HG03432 (cell line): ENCODE data around the gene TBX15.
A peak's percentile ranks its signal among the peaks of the same experiment; 100 is the strongest.

ENCODE experiments used
- ATAC-seq: cut with Tn5 transposase; IDR thresholded peaks from one replicate; pipeline ENCODE4 v1.9.1; 2021; ENCODE audit warnings: mild to moderate bottlenecking, moderate library complexity; ENCODE audit not compliant: unreplicated experiment

Gene TBX15

DNA sequence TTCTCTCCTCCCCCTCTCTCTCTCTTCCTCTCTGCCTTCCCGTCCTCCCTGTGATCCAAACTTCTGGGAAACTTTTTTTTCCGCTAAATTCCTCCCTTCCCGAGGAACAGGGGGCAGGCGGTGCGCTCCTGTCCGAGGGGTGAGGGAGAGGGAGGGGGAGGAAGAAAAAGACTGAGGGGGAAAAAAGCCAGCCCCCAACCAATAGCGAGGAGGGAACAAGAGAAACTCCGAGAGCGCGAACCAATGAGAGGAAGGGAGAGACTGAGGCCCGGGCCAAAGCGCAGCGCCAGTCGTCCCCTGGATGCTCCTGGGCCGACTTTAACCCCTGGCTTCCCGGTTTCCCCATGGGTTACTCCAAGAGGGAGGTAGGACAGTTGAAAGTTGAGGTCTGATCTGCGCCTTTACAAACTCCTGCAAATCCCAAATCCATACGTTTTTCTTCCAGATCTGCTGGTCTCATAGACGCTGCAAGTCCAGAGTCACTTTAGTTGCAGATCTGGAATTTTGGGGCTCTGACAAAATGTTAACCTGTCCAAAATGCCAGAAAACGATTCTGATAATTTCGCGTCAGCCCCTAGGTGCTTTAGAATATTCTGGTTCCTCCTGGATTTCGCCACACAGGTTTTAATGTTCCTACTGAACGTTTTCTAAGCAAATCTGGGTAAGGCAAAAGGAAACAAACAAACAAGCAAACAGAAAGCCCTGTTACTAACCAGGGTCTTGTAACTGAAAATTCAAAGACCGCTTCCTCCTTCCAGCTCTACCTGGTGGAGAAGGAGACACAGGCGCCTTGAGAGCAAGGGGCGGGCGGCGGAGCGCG, at the start of gene TBX15:
TSS of gene TBX15 (minus strand) at position 158 of the 820 bp plus-strand sequence. CDS start 548 bp downstream, outside the sequence.
- ATAC-seq = no peak

DNA sequence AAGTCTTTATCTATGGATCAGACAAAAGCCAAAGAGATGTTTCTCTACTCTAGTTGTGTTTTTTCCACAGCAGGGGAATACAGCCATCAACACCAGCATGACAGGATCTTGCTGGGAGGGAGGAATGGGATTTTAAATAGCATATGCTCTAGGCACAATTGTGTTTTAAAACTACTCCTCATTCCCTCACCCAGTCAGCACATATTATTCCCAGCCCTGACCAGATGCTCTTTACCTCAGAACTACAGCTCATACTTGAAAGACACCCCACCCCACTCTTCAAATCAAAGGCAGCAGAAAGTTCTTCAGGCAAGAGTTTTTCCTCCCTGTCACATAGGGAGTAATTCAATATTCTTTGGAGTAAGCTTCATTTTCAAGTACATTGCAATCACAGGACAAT, 46.2 kb upstream of the TBX15 start:
- ATAC-seq = no peak

DNA sequence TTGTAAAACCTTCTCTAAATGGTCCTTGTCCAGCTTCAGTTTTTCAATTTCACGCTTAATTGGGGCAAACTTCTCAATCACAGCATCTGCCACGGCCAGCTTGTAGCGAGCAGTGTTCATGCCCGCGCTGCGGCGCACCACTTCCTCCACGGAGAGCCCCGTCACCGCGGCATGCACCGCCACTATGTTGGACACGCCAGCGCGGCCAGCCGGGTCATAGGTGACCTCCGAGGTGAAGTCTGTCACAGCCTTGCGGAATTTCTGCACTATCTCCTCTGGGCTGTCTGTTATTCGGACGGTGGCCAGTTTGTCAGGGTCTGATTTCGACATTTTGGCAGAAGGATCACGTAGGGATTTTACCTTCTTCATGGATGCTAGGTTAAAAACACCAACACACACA, 44.8 kb upstream of the TBX15 start:
- ATAC-seq = no peak

DNA sequence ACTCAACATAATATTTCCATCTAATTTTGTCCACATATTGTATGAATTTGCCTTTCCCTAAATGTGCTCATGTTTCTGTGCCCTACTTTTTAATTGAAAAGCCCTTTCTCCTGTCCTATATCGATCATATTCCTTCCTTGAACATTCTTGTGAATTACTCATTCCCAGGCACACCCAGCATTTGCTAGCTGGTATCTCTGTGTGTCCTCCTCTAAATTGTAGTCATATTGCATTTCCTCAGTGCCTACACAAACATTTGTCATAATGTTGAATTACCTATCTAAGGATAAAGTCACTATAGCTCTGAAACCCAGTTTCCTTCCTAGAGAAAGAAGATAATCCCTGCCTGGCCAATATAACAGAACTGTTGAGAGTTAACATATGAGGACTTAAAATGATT, 39.6 kb upstream of the TBX15 start:
- no peak for ATAC-seq

DNA sequence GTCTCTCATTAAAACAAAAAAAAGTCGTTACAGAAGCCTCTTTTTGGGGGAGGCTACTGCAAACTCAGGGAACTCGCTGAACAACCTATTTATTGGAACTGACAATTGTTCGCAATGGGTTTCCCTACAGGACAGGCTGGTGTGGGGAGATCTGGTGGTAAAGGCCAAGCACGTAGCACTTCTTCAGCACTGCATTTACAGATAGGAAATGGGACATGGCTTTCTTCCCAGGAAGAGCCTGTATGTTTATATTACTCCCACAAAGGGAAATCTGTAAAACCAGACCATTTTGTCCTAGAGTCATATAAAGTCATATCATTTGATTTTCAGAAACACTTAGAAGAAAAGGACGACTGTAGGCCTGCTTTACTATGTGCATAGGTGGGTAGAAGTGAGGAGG, 38.8 kb upstream of the TBX15 start:
- no peak for ATAC-seq

DNA sequence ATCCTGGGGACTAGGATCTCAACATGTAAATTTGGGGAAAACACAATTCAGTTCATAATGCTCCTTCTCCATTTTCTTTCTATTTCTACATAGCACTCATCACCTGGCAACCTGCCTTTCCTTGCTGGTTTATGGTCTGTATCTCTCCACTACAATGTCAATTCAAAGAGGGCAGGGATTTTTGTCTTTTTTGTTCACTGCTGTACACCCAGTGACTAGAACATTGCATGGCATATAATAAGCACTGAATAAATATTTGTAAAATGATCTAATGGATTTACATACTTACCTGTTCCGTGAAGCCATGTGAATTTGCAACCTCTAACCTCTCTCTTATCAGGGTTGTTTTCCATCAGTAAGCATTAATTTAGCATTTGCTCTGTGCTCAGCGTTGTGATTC, 27.4 kb upstream of the TBX15 start:
- ATAC-seq = no peak

DNA sequence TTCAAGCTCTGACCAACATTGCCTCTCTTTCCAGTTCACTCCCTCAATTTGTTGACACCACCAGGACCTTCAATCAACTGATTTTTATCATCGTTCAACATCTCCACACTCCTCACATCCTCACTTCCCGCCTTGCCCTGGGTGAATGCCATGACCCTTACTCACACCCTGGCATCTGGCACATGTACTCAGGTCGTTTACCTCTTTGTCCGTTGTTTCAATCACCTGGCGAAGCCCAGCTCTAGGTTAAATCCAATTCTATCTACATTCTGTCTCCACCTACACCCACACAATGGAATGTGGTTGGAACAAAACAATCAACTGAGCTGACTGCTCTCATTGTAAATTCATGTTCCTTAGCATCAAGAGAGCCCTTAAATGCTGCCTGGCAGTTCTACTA, 24.2 kb upstream of the TBX15 start:
- ATAC-seq = no peak

DNA sequence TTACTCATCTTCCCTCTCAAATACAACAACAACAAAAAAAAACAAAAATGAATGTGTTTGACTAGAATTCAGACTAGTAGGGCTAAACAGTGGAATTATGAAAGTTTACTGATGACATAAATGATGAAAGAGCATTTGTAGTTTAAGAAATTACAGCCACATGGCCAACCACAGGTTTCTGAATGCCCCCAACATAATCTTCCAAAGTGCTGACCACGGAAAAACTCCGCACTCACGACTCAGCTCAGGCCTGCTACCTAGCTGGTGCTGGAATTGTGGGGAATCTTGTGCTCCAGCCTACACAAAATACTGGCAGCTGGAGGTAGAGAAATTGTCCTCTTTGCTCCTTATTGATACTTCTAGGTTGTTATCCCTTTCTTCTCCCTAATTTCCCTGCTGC, 23.6 kb upstream of the TBX15 start:
- no peak for ATAC-seq

DNA sequence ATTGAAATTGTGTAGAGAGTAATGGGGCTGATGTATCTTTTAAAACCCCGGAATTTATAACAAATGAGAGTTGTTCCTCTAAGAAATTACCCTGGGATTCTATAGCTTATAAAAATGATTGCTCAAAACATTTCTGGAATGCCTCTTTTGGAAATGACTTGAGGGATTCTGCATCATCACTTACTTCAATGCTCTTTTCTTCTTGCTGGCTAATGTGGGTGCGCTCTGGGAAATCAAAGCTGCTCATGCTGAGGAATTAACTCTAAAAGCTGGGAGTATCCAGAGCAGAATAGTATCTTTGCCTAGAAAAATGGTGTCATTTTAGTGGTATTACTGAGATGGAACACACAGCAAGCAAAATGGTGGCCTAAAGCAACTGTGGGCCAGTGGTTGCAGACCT, 23.0 kb upstream of the TBX15 start:
- no peak for ATAC-seq

DNA sequence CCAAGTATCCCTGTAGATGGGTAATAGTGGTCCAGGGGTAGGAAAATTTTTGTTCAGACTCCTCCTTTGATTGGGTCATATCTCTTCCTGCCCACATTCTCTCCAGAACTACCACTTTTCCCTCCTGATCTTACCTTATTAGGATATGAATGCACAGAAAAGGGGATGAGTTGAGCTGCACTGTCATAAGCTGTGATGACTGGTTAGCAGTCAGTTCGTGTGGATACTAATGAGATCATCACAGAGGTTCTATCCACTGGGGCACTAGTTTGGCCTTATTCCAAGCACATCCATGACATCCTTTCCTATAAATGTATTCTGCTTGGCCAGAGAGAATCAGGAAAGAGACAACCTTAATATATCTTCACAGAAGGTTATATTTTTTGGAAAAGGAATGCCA, 22.1 kb upstream of the TBX15 start:
- ATAC-seq = no peak

DNA sequence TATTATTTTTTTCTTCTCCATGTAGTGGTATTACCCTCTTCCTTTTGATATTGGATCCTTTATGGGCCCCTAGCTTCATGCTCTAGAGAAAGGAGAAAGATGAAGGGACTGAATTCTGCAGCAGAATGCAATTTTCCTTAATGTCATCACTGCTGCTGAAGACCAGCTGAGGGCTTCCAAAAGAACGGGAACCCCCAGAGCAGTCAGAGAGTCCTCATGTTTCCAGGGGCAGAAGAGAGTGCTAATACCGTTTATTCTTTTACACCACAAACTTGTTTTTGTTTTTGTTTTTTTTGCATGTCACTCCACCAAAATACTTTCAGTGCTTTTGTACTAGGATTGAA, 21.1 kb upstream of the TBX15 start:
- ATAC-seq = no peak

DNA sequence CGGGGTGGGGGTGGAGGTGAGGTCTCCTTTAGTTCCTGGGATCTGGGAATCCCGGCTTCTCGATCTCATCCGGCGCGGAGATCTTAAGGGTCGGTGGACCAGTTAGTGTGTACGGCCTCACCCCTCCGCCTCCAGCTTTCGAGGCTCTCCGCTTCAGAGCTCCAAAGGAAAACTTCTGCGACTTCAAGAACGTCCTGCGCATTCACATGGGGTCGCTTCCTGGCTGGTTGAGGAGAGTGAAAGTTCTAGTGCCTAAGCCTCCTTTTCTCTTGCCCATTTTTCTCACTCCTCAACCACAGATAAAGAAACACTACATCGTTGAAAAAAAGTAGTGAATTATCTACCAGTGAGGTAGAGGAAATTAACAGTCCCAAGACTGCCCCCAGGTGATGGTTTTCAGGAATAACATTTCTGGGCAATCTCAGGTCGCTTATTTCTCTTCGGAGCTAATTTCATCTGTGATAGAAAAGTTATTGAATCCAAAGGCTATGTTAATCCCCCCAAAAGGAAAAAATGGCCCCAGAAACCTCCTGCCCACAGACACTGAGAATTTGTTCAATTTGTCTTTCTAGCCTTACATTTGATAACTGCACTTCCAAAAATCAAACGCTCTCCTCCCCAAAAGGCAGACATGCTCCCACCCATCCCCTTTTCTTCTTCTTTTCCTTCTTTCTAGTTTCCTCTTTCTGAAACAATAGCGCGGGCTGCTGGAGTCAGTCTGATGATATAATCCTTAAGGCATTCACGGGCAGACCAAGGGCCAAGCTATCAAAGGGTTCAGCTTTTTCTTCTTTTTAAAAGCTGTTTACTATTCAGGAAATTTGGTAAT, 20.6 kb upstream of the TBX15 start:
- peak; percentile 66 for ATAC-seq

DNA sequence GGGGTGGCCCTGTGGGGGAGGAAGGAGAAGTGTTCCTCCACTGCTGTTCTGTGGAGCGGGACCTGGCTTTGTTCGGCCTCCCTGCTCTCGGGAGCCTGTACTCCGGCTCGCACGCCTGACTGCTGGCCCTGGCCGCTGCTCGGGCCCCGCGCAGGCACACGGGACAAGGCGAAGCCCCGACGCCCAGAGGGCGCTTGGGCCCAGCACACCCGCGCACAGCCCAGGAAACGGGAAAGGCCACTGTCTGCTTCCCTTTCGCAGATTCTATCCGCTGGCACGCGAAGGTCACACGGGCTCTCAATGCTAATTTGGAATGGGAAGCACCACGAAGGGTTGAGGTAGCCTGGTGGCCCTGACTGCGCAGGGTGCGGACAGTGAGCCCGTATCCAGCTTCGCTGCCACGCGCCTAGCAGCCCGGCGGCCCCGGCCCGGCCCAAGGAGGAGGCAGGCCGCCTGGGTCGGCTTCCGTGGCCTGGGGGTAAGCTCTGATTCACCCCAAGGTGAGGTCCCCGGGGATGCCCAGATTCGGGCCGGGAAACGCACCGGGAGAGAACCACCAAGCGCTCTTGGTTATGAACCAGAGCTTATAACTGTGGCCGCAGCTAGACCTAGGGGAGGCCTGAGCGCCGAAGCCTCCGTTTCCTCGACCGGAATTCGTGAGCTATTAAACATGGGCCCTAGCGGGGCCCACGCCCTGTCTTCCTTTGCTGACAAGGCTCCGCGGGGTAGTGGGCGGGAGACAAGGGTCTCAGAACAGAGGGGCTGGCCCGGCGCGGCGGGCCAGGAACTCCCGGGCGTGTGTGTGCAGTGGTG, 19.7 kb upstream of the TBX15 start:
- peak; percentile 27 for ATAC-seq

DNA sequence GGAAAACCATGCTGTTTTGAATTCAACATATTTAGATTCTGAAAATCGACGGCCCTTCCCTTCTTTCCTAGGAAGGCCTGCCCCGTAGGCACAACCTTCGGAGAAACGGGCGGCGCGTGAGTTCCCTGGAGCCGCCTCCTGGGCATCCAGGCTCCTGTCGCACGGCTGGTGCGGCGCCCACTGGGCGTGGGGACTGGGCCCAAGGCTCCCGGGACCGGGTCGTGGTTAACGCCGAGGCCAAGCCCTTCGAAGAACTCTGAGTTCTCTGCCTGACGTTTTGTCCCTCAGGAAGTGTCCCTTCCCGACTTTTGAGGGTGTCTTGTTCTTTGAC, 19.2 kb upstream of the TBX15 start:
- no peak for ATAC-seq

DNA sequence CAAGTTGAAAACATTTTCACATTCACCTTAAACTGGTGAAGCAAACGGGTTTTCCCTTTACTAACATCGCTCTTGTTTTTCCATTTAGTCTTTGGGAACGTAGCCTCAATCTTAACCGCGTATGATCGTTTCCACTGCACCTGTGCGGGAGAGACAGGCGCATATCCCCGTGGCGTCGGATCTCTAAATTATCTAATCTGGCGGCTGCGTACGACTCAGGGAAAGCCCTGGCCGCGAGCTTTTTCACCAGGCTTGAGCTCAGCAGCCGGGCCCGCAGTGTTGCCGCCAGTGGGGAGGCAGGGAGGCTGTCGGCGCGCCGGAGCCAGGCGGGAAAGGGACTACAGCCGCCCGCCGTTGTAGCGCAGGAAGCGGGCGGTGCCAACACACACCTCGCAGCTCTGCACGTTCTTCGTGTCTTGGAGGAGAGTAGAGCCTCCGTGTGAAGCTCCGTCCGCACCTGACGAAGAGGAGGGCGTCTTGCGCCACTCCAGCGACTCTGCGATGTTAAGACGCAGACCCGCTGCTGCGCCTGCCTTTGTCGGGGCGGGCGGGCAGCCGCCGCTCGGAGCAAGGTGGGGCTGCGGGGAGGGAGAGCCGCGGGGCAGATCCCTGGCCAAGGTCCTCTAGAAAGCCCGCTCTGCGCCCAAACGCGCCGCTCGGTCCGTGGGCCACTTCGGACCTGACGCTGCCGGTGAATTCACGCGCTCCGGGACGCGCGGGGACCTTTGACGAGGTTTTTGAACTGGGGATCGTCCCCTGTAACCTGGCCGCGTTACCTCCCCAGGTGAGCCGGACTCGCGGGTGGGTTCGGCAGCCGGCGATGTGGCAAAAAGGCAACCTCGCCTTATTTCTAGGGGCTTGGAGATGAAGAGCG, 18.5 kb upstream of the TBX15 start:
- ATAC-seq = no peak

DNA sequence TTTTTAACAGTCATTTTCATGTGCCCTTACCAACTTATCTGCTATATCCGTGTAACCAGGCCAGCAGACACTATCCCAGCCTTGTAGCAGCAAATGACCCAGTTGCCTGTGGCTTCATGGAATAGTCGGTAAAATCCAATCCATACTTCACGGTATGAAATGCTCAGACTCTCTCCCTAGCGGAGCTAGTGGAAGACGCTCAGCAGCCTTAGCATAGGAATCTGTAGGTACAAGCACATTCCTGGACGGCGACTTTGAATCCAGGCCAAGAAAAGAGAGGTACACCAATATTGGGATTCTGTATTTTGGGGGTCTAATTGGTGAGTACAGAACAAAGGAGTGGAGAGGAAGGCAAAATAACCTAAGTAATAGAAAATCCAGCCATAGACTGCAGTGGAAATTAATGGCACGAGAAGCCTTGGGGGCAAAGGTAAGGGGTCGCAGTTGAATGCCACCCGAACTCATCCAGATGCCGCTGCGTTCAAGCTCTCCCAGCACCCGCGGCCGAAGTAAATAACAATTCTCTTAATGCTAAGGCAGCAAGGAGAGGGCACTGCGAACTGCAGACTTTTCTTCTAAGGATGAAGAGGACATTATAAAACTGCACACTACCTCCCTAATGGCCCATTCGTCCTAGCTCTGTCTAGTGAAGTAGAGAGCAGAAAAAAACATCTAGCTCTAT, 17.7 kb upstream of the TBX15 start:
- no peak for ATAC-seq

DNA sequence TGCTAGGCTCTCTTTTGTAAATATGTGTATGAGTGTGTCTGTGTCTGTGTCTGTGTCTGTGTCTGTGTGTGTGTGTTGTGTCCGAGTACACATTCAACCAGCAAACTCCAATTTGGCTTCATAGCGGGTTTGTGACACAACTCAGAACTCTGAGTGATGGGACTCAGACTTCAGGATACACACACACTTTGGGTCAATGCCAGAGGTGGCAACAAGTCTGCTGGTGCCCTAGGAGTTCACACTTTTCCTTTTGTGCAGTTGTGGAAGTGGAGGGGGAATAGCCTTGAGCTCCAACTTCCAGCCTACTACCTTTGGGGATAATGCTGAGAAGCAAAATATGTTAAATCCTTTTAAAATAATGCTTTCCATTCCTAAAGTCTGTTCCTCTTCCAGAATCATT, 16.6 kb upstream of the TBX15 start:
- ATAC-seq = no peak

DNA sequence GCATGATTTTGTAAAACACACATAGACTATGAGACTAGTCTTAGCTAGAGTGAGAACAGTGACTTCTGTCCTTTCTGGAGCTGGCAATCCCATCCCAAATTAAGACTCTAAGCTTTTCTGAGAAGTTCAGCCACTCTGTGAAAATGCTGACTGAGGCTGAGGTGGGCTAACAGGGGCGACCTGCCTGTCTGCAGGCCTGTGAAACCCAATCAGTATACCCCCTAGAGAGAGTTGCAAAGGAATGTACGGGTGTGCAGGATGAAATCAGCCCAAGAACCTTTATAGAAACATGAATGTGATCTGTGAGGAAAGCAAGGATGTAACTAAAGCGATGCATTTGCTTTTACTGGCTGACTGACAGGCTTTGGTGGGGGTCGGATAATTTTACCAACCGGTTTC, 16.0 kb upstream of the TBX15 start:
- ATAC-seq = no peak

DNA sequence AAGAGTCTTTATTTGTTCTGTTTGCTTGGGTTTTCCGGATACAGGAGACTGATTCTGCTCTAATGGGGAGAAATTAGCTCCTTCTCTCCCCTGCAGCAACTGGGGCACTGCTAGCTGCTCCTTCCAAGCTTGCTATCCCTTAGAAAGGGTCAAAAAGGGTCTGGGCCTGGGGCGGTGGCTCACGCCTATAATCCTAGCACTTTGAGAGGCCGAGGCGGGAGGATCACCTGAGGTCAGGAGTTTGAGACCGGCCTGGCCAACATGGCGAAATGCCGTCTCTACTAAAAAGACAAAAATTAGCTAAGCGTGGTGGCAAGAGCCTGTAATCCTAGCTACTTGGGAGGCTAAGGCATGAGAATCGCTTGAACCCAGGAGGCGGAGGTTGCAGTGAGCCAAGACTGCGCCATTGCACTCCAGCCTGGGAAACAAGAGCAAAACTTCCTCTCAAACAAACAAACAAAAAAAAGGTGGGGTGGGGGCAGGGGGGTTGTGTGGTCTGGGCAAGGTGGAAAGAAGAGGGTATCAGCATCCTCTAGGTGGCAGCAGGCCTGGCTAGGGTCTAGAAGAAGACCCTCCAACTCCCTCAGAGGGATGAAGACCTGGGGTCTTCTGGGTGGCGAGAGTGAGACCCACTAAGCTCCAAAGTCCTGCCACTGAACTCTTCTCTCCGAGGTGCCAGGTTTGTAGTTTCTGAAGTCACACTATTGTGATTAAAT, 15.4 kb upstream of the TBX15 start:
- no peak for ATAC-seq
